Parathyroid adenoma (tissue), 2 donors: Measurements from ENCODE around the gene FCER1G.

Experiments used
- H2AFZ ChIP-seq: fragments of 300-600 bp; sonication (generic); one replicate; pipeline ENCODE4 v1.7.0; 2017; ENCODE audit warnings: antibody characterized with exemption, mild to moderate bottlenecking
- H3K27ac ChIP-seq: fragments of 300-600 bp; sonication (generic); one replicate; pipeline ENCODE4 v1.7.0; 2017
- H3K27me3 ChIP-seq: fragments of 300-600 bp; sonication (generic); one replicate; pipeline ENCODE4 v1.7.0; 2017; ENCODE audit warnings: low read length; ENCODE audit not compliant: control insufficient read depth, insufficient read depth
- H3K36me3 ChIP-seq: fragments of 300-600 bp; sonication (generic); one replicate; pipeline ENCODE4 v1.7.0; 2017; ENCODE audit warnings: low read length; ENCODE audit not compliant: control insufficient read depth, insufficient read depth
- H3K4me1 ChIP-seq: fragments of 300-600 bp; sonication (generic); one replicate; pipeline ENCODE4 v1.7.0; 2017; ENCODE audit warnings: control low read depth
- H3K4me2 ChIP-seq: fragments of 300-600 bp; sonication (generic); one replicate; pipeline ENCODE4 v1.7.0; 2017; ENCODE audit warnings: low read length
- H3K4me3 ChIP-seq: fragments of 300-600 bp; sonication (generic); one replicate; pipeline ENCODE4 v1.7.0; 2017; ENCODE audit warnings: low read depth, low read length
- H3K79me2 ChIP-seq: fragments of 300-600 bp; sonication (generic); one replicate; pipeline ENCODE4 v1.7.0; 2017; ENCODE audit warnings: control low read depth
- H3K9ac ChIP-seq: fragments of 300-600 bp; sonication (generic); one replicate; pipeline ENCODE4 v1.7.0; 2017; ENCODE audit warnings: mild to moderate bottlenecking
- H3K9me3 ChIP-seq: fragments of 300-600 bp; sonication (generic); one replicate; pipeline ENCODE4 v1.7.0; 2017; ENCODE audit warnings: low read length; ENCODE audit not compliant: control insufficient read depth
- CTCF ChIP-seq: fragments of 300-600 bp; sonication (generic); IDR thresholded peaks from one replicate; pipeline ENCODE4 v1.7.0; 2017; ENCODE audit warnings: antibody characterized with exemption, mild to moderate bottlenecking
- donor health status: primary hyperparathyroidism.

FCER1G gene

GRCh38 chr1:161225178-161225533, 10.1 kb downstream of the FCER1G start:
- Histone ChIP-seq H3K9me3 (no peaks in the 10 kb centered on the region), H3K36me3 (no peaks in the 10 kb centered on the region), H3K79me2 (no peaks in the 10 kb centered on the region), H3K4me3 (peak overlapping the region; percentile 14), H3K4me1 (peaks cover 5% of the 10 kb centered on the region), H2AFZ (peak overlapping the region; percentile 66), H3K27ac (peak overlapping the region; percentile 5), H3K27me3 (no peaks in the 10 kb centered on the region), H3K4me2 (peak overlapping the region; percentile 52), H3K9ac (no peak overlapping the region)
- TF ChIP-seq CTCF, result no peak

- peak within 1 kb of the TSS; percentile 79 for H3K4me3 ChIP-seq
- TF ChIP-seq CTCF, result peak; percentile 45
- H3K27me3 ChIP-seq, result no peaks in the 10 kb centered on the region
- no peaks in the 10 kb centered on the region for H3K79me2 ChIP-seq
- no peaks in the 10 kb centered on the region for H3K9me3 ChIP-seq
- H3K4me1 ChIP-seq, result peaks cover 5% of the 10 kb centered on the region
- no peaks in the 10 kb centered on the region for H3K36me3 ChIP-seq
- H3K27ac ChIP-seq, result peak within 1 kb of the TSS; percentile 56
- H2AFZ ChIP-seq, result peak within 1 kb of the TSS; percentile 90
- H3K9ac ChIP-seq, result no peak within 1 kb of the TSS
- peak within 1 kb of the TSS; percentile 81 for H3K4me2 ChIP-seq
These were observed 10.6 kb downstream of the FCER1G start, which contains the start of gene TOMM40L for GRCh38 chr1:161225534-161226319. Gene TOMM40L (plus strand): TSS chr1:161226060. CDS start chr1:161226490, 430 bp downstream.

- Histone ChIP-seq H3K4me1 (peaks cover 5% of the 10 kb centered on the region), H3K9me3 (no peaks in the 10 kb centered on the region), H3K27ac (peak overlapping the region; percentile 56), H3K4me2 (peak overlapping the region; percentile 81), H3K9ac (no peak overlapping the region), H3K36me3 (no peaks in the 10 kb centered on the region), H3K79me2 (no peaks in the 10 kb centered on the region), H2AFZ (peak overlapping the region; percentile 90), H3K4me3 (peak overlapping the region; percentile 79), H3K27me3 (no peaks in the 10 kb centered on the region)
- no peak for TF ChIP-seq CTCF
These were observed 11.2 kb downstream of the FCER1G start for GRCh38 chr1:161226320-161226711.

- Histone ChIP-seq H3K4me3 (peak overlapping the region; percentile 79), H3K4me1 (peaks cover 5% of the 10 kb centered on the region), H3K36me3 (no peaks in the 10 kb centered on the region), H2AFZ (peak overlapping the region; percentile 90), H3K27me3 (no peaks in the 10 kb centered on the region), H3K9me3 (no peaks in the 10 kb centered on the region), H3K79me2 (no peaks in the 10 kb centered on the region), H3K27ac (no peak overlapping the region), H3K9ac (no peak overlapping the region), H3K4me2 (peak overlapping the region; percentile 81)
- no peak for TF ChIP-seq CTCF
These were observed 11.7 kb downstream of the FCER1G start for GRCh38 chr1:161226759-161227158.
